Caco-2 (cell line): ENCODE data around the gene SCN2B. TPM values are rescaled to one million over a fixed set of nuclear protein-coding genes. Genes with fewer than 3 reads are reported as not detected.

ENCODE experiments used
- BruUV-seq: library from RNA; stranded (reverse); fragments of 400-500 nt; replicated peaks from 2 replicates; lab custom pipeline; 2021; lab: Mats Ljungman, UMichigan
- CTCF ChIA-PET: fragments of 300-600 bp; sonication (Branson Sonifier 250); formaldehyde crosslinking; loops from one replicate; lab custom pipeline; 2022; ENCODE audit warnings: antibody characterized with exemption; lab: Charles Lee
- POLR2A ChIA-PET: fragments of 300-600 bp; sonication (Branson Sonifier 250); formaldehyde crosslinking; loops from one replicate; lab custom pipeline; 2022; ENCODE audit warnings: antibody characterized with exemption; lab: Charles Lee
- DNase-seq, 2 experiments: peaks; one replicate each; pipeline versions ENCODE4 v3.0.0 to v3.0.0-alpha.2; 2020 to 2022
- H3K27me3 ChIP-seq: replicated peaks from 2 replicates; pipeline ENCODE4 v1.6.0; 2011; ENCODE audit warnings: low read length; ENCODE audit not compliant: control insufficient read depth, insufficient read depth
- H3K36me3 ChIP-seq: 2 replicates; pipeline ENCODE4 v1.5.1; 2011; ENCODE audit warnings: low read length; ENCODE audit not compliant: control insufficient read depth, insufficient read depth
- H3K4me1 ChIP-seq: fragments of 250-450 bp; sonication (Bioruptor Pico); 2 replicates; pipeline ENCODE4 v1.5.1; 2020; ENCODE audit warnings: mild to moderate bottlenecking
- H3K4me3 ChIP-seq: 2 replicates; pipeline ENCODE4 v1.5.1; 2011; ENCODE audit warnings: low read depth, mild to moderate bottlenecking, control low read depth, low read length
- H3K9me3 ChIP-seq: fragments of 250-450 bp; sonication (Bioruptor Pico); 2 replicates; pipeline ENCODE4 v1.5.1; 2020; ENCODE audit warnings: mild to moderate bottlenecking, moderate library complexity
- H3K27ac Mint-ChIP-seq: one replicate; pipeline ENCODE4 v1.8.0; 2022; ENCODE audit warnings: mixed read lengths; ENCODE audit not compliant: unreplicated experiment
- H3K27me3 Mint-ChIP-seq: one replicate; pipeline ENCODE4 v1.8.0; 2022; ENCODE audit warnings: mixed read lengths; ENCODE audit not compliant: insufficient read depth, unreplicated experiment
- H3K36me3 Mint-ChIP-seq: one replicate; pipeline ENCODE4 v1.8.0; 2022; ENCODE audit warnings: mild to moderate bottlenecking, mixed read lengths; ENCODE audit not compliant: insufficient read depth, unreplicated experiment
- H3K4me1 Mint-ChIP-seq: one replicate; pipeline ENCODE4 v1.8.0; 2022; ENCODE audit warnings: low read depth, mixed read lengths; ENCODE audit not compliant: unreplicated experiment
- H3K4me3 Mint-ChIP-seq: one replicate; pipeline ENCODE4 v1.8.0; 2022; ENCODE audit warnings: mild to moderate bottlenecking, moderate library complexity, mixed read lengths; ENCODE audit not compliant: unreplicated experiment
- H3K9me3 Mint-ChIP-seq: one replicate; pipeline ENCODE4 v1.8.0; 2022; ENCODE audit warnings: mixed read lengths; ENCODE audit not compliant: unreplicated experiment
- intact Hi-C: fragments of 100-400 bp; cut with micrococcal nuclease; formaldehyde crosslinking; loops from one replicate; pipeline ENCODE4 v1.10.0; 2022; ENCODE audit not compliant: unreplicated experiment
- total RNA-seq: library from RNA; stranded (reverse); gene quantifications from 2 replicates; pipeline ENCODE4 v1.2.3, GENCODE V29; 2022
- TF ChIP-seq, protein P1 (sequence below), 2 experiments: fragments of 200-600 bp in 1 of 2; IDR thresholded peaks; 1 replicate in 1 of 2; 2 replicates in 1 of 2; pipeline versions ENCODE4 v1.5.1 to v1.8.0; 2011 to 2022; ENCODE audit warnings: antibody characterized with exemption in 1 of 2, control low read depth in 1 of 2, inconsistent platforms in 1 of 2, low read depth in 1 of 2, low read length in 1 of 2, mild to moderate bottlenecking in 1 of 2, moderate library complexity in 1 of 2; ENCODE audit not compliant: insufficient read depth in 1 of 2, severe bottlenecking in 1 of 2, unreplicated experiment in 1 of 2

SCN2B gene
- total RNA-seq, 1 experiment from 2014 or later: not detected

DNA sequence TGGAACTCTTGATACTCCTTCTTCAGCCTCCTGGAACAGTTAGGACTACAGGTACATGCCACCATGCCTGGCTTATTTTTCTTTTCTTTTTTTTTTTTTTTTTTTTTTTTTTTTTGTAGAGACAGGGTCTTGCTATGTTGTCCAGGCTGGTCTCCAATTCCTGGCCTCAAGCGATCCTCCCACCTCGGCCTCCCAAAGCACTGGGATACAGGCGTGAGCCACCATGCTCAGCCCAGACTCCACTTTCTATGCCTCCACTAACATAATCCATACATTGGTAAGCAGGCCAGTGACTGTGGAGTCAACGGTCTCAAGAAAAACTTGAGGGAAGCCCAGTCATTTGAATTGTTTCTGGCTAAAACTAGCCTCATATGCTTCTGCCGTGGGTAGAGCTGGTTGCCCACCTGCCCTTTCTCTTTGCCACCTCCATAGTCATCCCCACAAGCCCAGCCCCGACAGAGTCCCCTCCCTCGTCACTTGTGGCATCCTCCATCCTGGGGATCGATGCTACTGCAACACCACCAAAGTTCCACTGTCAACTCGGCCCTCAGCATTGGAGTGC is 2.4 kb downstream of the SCN2B start:
- H3K36me3 ChIP-seq: no peaks in the 10 kb centered on the region
- BruUV-seq: no TSS peak
- Mint-ChIP-seq H3K27me3 (no peaks in the 10 kb centered on the region), H3K27ac (no peak overlapping the region), H3K4me1 (peaks cover 16% of the 10 kb centered on the region), H3K36me3 (peaks cover 6% of the 10 kb centered on the region), H3K9me3 (no peaks in the 10 kb centered on the region), H3K4me3 (no peak overlapping the region)
- H3K9me3 ChIP-seq: no peaks in the 10 kb centered on the region
- intact Hi-C loops: no loop called here
- CTCF ChIA-PET: interaction anchor here (3.4 kb wide), 1 partner anchor 29 kb away, joined by 36 read pairs; no protein-coding TSS in a partner anchor
- TF ChIP-seq, protein P1, sequence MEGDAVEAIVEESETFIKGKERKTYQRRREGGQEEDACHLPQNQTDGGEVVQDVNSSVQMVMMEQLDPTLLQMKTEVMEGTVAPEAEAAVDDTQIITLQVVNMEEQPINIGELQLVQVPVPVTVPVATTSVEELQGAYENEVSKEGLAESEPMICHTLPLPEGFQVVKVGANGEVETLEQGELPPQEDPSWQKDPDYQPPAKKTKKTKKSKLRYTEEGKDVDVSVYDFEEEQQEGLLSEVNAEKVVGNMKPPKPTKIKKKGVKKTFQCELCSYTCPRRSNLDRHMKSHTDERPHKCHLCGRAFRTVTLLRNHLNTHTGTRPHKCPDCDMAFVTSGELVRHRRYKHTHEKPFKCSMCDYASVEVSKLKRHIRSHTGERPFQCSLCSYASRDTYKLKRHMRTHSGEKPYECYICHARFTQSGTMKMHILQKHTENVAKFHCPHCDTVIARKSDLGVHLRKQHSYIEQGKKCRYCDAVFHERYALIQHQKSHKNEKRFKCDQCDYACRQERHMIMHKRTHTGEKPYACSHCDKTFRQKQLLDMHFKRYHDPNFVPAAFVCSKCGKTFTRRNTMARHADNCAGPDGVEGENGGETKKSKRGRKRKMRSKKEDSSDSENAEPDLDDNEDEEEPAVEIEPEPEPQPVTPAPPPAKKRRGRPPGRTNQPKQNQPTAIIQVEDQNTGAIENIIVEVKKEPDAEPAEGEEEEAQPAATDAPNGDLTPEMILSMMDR (IDR thresholded peaks at IDR 0.05; ENCODE audit: insufficient read depth in 1 of 2, low read depth in 1 of 2, low read length in 1 of 2, severe bottlenecking in 1 of 2, unreplicated experiment in 1 of 2): no peak
- H3K4me3 ChIP-seq: no peak overlapping the region
- POLR2A ChIA-PET: no interaction called here
- H3K4me1 ChIP-seq: peaks cover under 1% of the 10 kb centered on the region; the same call in 1 of the 2 replicates
- no peak for DNase-seq
- H3K27me3 ChIP-seq: no peaks in the 10 kb centered on the region; the same call in 1 of the 2 replicates

DNA sequence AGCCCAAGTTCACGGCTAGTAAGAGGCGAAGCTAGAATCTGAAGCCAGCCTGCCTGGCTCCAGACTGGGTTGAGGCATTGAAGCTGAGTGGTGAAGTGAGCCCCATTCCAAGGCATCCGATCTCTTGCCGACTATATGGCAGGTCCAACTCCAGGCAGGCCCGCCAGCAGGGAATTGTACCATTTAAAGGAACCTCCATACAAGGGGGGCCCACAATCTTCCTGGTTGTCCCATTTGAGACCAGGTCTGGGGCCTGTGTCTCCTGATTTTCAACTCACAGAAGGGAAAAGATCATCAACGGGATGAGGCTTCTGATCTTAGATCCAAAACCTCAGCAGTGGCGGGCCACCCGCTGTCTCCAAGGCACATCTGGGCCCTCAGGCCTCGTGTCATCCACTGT is 4.1 kb downstream of the SCN2B start:
- Histone ChIP-seq H3K36me3 (no peaks in the 10 kb centered on the region), H3K4me1 (peaks cover 3% of the 10 kb centered on the region; the same call in 1 of the 2 replicates), H3K9me3 (no peaks in the 10 kb centered on the region), H3K4me3 (no peak overlapping the region), H3K27me3 (no peaks in the 10 kb centered on the region; the same call in 1 of the 2 replicates)
- intact Hi-C loops: no loop called here
- TF ChIP-seq, protein P1 (IDR thresholded peaks at IDR 0.05; ENCODE audit: insufficient read depth in 1 of 2, low read depth in 1 of 2, low read length in 1 of 2, severe bottlenecking in 1 of 2, unreplicated experiment in 1 of 2): no peak
- Mint-ChIP-seq H3K36me3 (peaks cover 6% of the 10 kb centered on the region), H3K4me3 (no peak overlapping the region), H3K27ac (no peak overlapping the region), H3K27me3 (no peaks in the 10 kb centered on the region), H3K9me3 (no peaks in the 10 kb centered on the region), H3K4me1 (peaks cover 24% of the 10 kb centered on the region)
- ChIA-PET POLR2A (interaction anchor here (0.7 kb wide), 1 partner anchor 104 kb away, joined by 4 read pairs; no protein-coding TSS in a partner anchor), CTCF (interaction anchor here (0.5 to 3.5 kb wide), 29 partner anchors 9 to 1837 kb away, joined by 3 to 37 read pairs (median 5); partner anchors contain the start of genes MPZL2, MPZL3 and SCN4B)
- DNase-seq: no peak
- no TSS peak for BruUV-seq

DNA sequence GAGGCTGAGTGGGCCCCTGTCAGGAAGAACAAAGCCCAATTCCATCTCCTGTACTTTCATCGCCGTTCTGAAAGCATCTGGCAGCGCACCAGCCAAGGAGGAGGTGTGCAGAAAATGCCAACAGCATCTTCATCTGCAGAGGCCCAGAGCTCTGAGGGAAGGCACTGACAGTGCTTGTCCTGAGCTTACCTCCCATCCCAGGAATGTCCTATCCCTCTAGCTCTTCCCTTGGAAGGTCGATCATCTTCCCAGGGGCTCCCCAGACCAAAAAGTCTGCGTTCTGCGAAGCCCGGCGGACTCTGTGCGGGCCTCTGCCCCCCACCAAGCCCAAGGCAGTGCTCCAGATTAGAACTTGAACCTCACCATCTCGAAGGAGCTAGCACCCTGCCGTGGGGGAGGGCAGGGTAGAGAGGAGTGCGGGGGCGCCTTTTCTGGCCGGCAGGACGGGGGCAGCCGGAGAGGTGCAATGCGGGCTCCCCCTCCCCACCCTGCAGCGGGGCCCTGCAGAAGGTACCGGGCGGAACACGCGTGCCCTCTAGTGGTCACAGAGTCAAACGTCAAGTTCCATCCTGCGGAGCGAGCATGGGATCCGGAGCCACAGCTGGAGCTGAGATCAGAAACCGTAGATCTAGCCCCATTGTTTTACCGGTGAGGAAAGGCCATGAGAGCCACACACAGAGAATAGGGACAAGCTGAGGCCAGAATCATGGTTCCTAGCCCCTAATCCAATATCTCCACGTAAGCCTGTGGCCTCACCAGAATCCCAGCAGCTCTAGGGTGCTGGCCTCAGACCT is 5.0 kb downstream of the SCN2B start:
- Histone ChIP-seq H3K9me3 (no peaks in the 10 kb centered on the region), H3K36me3 (no peaks in the 10 kb centered on the region), H3K4me1 (peaks cover 3% of the 10 kb centered on the region; the same call in 1 of the 2 replicates), H3K4me3 (no peak overlapping the region), H3K27me3 (no peaks in the 10 kb centered on the region; the same call in 1 of the 2 replicates)
- TF ChIP-seq, protein P1 (IDR thresholded peaks at IDR 0.05; ENCODE audit: insufficient read depth in 1 of 2, low read depth in 1 of 2, low read length in 1 of 2, severe bottlenecking in 1 of 2, unreplicated experiment in 1 of 2): peak; percentile 98 to 99
- H3K27me3 Mint-ChIP-seq: no peaks in the 10 kb centered on the region
- H3K9me3 Mint-ChIP-seq: no peaks in the 10 kb centered on the region
- peaks cover 24% of the 10 kb centered on the region for H3K4me1 Mint-ChIP-seq
- DNase-seq: peak; percentile 82 to 89
- intact Hi-C loops: loop anchor here (1.0 kb wide), 2 partner anchors 26 to 120 kb away; no protein-coding TSS in a partner anchor
- H3K27ac Mint-ChIP-seq: no peak overlapping the region
- peaks cover 6% of the 10 kb centered on the region for H3K36me3 Mint-ChIP-seq
- no peak overlapping the region for H3K4me3 Mint-ChIP-seq
- ChIA-PET CTCF (interaction anchor here (0.5 to 3.5 kb wide), 38 partner anchors 8 to 1836 kb away, joined by 3 to 37 read pairs (median 4); partner anchors contain the start of genes MPZL2, MPZL3, SCN4B and TMPRSS4), POLR2A (interaction anchor here (0.7 kb wide), 1 partner anchor 105 kb away, joined by 4 read pairs; no protein-coding TSS in a partner anchor)
- no TSS peak for BruUV-seq
